NCI-H748 (cell line): ENCODE data around the gene CACNG7.
"Not testable (repeated sequence)": the region's sequence is repeated elsewhere in the genome, so short reads cannot be mapped to it uniquely, and the experiment has no call there.

ENCODE experiments used
- DNase-seq: peaks from one replicate; lab custom pipeline; 2025; ENCODE audit not compliant: unreplicated experiment; lab: John Stamatoyannopoulos, UW

The CACNG7 gene

DNA sequence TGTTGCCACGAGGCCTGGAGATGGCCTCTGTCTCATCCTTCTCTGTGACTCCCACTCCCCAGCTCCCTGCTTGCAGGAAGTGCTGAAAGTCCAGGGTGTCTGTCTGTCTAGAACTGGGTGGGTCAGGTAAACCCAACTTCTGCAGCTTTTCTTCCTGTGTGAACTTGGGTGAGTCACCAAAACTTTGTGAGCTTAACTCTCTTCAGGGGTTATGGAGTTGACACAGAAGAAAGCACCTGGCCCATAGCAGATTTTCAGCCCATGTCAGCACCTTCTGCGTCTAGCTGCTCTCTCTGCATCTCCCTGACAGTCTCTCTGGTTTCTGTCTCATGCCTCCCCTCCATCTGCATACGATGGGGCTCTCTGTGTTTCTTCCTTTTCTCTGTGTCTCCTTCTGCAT, 4.2 kb upstream of the CACNG7 start:
- DNase-seq: no peak

DNA sequence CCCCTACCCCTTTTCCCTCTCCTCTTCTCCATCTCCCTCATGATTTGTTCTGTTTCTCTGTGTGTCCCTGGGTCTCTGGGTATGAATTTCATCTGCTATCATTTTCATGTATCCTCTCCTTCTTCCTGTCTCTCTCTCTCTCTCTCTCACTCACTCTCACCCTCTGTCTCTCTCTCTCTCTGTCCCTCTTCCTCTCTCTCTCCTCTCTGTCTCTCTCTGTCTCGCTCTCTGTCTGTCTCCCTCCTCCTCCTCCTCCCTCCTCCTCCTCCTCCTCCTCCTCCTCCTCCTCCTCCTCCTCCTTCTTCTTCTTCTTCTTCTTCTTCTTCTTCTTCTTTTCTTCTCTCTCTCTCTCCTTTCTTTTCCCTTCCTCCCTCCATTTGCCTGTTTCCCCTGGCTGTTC, 3.3 kb upstream of the CACNG7 start:
- DNase-seq: no peak

DNA sequence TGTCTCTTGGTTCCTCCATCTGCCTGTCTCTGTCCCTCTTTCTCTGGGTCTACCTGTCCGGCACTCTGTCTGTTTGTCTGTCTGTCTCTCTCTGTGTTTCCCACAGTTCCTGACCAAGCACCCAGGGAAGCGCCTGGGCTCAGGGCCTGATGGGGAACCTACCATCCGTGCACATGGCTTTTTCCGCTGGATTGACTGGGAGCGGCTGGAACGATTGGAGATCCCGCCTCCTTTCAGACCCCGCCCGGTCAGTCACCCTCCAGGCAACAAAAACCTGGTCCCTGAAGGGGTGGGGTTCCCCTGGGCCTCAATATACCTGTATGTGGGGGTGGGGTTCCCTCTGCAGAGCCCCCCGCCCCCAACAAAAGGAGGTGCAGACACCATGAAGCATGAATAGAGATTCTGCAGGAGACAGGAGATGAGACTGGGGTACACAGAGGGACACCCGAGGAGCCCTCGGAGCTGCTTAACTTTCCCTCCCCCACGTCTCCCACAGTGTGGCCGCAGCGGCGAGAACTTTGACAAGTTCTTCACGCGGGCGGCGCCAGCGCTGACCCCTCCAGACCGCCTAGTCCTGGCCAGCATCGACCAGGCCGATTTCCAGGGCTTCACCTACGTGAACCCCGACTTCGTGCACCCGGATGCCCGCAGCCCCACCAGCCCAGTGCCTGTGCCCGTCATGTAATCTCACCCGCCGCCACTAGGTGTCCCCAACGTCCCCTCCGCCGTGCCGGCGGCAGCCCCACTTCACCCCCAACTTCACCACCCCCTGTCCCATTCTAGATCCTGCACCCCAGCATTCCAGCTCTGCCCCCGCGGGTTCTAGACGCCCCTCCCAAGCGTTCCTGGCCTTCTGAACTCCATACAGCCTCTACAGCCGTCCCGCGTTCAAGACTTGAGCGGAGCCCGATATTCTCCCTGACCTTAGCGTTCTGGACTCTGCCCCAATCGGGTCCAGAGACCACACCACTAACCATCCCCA, 2.6 kb upstream of the CACNG7 start:
- DNase-seq: no peak

DNA sequence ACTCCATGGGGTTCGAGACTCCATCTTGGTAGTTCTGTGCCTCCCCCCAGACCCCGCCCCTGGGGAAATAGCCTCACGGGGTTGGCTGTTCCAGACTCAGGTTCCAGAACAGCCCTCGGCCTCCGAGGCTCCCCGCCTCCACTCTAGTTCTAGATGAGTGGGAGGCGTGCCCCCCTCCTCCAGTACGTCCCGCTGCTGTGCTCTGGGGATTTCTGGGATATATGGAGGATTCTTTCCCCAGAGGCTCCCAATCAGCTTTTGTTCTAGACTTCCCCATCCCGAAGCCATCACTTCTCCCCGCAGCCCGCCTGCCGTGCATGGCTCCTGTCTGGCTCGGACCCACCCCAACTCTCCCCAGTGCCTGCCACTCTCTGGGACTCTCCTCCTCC, 1.9 kb upstream of the CACNG7 start:
- DNase-seq: no peak

DNA sequence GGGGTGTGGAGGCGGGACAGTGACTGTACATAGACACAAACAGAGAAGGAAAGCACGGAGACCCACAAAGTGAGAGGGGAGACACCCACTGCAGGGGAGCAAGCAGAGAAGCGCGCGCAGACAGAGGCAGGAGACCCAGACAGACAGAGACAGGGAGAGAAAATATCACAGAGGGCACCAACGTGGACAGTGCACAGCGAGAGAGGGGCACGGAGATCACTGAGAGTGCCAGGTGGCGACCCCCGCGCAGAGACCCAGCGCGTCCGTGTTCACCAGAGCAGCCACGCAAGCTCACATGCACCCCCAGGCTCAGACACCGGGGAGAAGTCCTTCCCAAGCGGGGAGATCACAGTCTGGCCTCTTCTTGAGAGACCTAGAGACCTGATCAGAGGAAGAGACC, 1.4 kb upstream of the CACNG7 start:
- DNase-seq: no peak

DNA sequence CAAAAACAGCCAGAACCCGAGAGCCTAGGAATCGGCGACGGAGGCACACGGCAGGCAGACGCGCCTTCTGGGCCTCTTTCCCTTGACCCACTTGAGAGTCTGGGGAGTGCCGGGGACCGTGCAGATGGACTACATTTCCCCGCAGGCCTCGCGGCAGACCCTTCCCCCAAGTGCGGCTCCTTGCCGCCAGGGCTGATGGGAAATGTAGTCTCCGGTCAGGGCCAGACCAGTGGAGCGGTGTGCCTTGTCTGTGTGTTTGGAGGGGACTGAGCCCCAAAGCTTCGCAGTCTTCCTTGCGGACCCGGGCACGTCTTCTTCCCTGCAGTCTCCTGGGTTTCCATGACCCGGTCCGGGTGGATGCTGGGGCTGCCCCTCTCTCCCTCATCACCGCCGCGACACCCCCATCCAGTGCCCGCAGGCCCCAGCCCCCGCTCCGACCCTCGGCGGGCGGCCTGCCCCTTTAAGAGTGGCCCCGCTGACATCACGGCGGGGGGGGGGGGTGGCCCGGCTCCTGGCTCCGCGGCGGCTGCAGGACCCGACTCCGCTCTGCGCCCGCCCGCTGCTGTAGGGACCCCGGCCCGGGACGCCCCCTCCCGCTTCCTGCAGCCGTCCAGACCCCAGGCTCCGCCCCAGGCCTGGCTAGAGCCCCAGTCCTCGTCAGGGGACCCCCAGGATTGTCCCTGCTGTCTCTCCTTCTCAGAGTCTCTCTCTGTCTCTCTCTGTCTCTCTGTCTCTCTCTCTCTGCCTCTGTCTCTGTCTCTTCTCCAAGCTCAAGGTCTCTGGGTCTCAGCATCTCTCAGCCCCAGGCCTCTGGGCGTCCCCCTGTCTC, 758 bp upstream of the CACNG7 start:
- peak; percentile 74 for DNase-seq

DNA sequence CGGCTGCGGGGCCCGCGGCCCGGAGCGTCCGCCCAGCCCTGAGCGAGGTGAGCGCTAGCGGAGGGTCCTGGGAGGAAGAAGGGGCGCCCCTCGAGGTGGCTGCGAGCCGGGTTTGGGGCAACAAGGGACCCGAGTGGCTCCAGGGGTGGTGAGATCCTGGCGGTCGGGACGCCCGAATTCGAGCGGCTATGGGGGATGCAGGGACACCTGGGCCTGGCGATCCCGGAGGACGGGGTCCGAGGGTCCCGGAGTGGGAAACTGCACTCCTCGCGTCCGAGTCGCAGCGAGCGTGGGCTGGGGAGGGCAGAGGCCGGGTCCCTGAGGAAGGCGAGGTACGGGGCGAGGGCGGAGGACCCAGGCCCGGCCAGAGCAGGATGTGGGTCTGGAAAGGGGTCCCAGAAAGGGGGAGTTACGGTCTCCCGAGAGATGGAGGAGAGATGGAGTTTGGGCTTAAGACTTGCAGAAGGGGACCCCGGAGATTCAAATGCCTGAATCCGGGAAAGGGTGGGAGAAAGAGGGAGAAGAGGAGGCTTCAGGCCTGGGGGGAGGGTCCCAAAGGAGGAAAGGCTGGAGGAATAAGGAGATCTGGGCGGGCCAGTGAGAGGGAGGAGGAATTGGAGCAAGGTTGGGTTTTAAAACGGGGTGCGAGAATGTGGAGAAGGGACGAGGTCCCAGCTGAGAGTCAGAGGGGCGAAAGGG, 542 bp downstream of the CACNG7 start:
- DNase-seq: no peak

DNA sequence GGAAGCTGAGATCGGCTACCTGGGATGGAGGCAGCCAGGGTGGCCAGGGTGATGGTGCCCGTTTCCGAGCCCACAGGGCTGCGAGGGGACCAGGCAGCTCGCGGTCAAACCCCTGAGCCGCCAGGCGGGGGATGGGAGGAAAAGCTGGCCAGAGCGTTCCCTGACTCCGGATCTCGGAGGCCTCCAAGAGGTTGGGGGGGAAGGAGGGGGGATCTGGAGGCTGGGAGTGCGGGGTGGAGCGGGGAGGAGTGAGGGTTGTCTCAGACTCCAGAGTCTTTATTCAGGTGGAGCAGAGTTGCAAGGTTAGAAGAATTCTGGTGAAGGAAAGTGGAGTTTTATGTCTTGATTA, 1.1 kb downstream of the CACNG7 start:
- peak; percentile 15 for DNase-seq

DNA sequence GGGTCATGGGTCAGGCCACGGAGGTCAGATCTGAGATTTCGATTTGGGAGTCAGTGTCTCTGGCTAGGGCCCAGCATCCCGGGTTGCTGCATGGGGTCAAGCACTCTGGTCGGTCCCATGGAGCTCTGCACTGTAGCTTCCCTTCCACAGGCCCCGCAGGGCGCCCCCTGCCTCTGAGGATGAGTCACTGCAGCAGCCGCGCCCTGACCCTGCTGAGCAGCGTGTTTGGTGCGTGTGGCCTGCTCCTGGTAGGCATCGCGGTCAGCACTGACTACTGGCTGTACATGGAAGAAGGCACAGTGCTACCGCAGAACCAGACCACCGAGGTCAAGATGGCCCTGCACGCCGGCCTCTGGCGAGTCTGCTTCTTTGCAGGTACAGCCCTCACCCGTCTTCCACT, 3.6 kb downstream of the CACNG7 start:
- DNase-seq: no peak

DNA sequence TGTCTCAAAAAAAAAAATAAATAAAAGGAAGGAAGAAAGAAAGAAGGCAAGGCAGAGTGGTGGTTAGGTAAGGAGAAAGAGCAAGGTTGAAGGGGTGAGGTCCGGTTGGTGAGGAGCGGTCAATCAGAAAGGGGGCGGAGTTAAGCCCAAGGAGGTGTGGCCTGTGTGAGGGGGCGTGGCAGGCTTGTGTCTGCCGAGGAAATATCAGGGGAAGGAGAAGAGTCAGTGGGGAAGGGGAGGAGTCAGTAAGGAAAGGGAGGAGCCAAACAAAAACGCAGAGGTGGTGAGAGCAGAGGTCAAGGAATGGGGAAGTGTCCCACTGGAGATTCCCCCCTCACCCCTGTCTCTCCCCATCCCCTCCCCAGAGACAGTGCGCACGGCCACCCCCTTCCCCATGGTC, 5.9 kb downstream of the CACNG7 start:
- no peak for DNase-seq

DNA sequence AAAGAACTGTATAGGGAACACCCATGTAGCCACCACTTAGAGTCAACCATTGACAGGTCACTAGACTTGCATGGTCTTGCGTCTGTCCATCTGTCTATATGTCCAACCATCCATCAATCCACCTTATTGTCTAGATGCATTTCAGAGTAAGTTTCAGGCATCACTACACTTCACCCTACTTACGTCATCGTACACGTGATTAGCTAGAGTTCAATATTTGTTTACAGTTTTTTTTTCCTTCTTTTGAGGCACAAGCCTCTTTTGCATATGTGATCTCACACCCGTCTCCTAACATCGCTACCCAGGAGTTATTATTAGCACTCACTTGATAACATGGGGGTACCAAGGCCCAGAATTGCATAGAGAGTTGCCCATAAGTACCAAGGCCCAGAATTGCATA, 6.9 kb downstream of the CACNG7 start:
- no peak for DNase-seq

DNA sequence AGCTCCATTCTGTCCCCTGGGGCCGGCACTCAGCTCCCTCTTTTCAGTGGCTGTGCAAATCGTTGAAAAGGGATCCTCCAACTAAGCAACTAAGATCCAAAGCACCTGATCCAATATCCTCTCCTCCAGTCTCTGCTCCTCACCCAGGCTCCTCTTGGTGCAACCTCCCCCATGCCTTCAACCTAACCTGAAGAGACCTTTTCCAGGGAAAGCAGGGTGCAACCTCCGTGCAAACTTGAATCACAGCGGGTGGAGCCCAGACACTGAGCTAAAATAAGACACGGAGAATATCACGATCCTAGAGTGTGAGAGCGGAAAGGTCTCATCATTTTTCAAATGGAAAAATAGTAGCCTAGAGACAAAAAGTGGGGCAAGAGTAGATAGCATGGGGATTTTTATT, 8.3 kb downstream of the CACNG7 start:
- DNase-seq: no peak

DNA sequence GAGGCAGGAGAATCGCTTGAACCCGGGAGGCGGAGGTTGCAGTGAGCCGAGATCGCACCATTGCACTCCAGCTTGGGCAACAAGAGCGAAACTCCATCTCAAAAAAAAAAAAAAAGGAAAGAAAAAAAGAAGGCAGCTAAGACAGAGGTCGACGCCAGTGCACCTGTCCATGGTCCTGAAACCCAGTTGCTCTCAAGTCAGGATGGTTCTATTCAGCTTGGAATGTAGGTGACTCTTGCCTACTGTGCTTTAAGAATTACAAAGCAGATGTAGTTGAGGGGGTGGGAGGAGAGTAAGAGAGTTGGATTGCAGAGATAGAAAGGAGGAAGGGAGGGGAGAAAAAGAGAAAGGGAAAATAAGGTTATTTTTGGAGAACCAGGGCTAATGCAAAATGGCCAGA, 18.7 kb downstream of the CACNG7 start:
- DNase-seq: no peak

DNA sequence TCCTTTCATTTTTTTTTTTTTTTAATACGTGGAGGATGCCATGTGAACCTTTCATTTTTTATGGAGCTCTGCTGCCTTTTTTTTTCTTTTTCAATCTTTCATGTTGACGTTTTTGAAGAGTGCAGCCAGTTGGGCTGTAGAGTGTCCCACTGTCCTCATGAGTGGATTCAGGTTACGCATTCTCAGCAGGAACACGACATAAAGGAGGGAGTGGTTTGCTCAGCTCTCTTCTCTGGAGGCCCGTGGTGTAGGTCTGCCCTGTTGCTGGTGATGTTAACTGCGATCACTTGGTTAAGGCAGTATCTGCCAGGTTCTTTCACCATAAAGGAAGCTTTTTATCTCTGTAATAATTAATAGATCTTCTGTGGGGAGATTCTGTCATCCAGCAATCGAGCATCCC, 27.0 kb downstream of the CACNG7 start:
- peak; percentile 26 for DNase-seq

DNA sequence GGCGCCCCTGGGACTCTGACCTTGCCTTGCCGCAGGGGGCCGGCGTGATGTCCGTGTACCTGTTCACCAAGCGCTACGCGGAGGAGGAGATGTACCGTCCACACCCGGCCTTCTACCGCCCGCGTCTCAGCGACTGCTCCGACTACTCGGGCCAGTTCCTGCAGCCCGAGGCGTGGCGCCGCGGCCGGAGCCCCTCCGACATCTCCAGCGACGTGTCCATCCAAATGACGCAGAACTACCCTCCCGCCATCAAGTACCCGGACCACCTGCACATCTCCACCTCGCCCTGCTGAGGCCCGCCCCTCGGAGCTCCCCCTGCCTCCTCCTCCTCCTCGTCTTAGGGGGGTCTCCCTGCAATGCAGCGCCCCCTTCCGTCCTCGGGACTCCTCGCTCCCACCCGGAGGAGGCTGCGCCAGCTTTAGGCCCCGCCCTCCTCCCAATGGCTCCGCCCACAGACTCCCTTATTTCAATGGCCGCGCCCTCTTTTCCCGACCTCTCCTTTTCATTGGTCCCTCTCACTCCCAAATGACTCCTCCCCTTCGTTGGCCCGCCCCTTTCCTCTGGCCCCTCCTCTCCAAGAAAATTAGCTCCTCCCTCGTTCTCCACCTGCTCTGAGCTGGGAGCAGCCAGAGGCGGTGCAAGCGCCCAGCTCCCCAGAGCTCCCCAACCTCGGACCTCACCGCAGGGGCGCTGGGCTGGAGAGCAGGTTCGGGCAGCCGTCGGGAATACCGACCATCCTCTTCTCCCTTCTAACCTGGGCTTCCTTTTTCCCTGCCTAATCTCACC, 33.1 kb downstream of the CACNG7 start:
- no peak for DNase-seq

DNA sequence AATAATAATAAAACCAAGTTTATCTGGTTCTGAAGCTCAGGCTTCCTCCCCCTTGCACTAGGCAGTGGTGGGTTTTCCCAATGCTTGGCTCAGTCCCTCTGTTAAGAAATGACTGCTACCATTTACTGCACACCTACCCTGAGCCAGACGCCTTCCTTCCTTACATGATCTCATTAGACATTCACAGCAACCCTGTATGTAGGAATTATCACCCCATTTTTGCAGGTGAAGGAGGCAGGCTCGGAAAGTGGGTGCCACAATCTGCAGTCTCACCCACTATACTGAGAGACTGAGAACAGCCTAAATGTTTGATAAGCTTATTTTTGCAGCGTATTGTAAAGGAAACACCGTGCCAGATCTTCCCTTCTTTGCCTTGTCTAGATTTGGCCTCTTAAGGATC, 35.3 kb downstream of the CACNG7 start:
- no peak for DNase-seq

DNA sequence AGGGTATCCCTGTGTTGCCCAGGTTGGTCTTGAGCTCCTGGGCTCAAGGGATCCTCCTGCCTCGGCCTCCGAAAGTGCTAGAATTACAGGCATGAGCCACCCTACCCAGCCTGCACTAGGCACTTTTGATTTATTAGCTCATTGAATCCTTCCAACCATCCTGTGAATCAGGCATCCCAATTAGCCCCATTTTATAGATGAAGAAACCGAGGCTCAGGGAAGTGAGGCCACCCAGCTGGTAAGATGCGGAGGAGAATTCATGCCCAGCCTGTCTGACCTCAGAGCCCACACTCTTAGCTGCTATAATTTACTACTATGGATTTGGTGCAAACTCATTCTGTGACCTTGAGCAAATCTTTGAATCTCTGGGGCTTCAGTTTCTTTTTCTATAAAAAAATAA, 35.9 kb downstream of the CACNG7 start:
- no peak for DNase-seq

DNA sequence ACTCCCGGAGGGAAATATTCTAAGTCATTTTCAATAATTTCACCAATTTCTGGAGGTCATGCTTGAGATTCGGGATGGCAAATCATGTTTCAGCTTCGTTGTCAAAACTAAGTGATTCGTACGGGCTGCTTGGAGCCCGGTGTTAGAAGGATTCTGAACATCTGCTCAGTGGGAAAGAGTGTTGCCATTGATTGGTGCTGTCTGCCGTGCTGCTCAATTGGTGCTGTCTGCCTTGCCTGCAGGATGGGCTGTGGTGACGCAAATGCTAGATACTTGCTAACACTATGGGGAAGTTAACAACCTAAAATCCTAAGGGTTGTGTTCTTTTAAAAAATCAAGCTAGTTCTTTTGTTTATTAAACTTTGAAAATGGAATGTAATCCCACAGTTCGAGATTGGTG, 36.4 kb downstream of the CACNG7 start:
- no peak for DNase-seq

DNA sequence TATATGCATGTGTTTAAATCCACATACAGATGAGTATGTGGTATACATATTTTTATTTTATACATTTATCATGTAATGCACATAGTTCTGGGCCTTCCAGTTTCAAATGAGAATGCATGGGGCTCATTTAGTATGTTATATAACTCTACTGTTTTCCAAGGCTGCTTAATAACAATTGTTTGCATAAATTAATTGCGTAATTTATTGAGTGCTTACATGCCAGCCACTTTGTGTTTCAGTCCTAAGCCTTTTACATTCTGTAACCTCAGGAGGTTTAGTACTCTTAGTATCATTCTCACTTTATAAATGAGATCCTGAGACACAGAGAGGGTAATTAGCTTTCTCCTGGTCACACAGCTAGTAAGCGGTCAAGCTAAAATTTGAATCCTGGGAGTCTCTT, 36.9 kb downstream of the CACNG7 start:
- DNase-seq: no peak

DNA sequence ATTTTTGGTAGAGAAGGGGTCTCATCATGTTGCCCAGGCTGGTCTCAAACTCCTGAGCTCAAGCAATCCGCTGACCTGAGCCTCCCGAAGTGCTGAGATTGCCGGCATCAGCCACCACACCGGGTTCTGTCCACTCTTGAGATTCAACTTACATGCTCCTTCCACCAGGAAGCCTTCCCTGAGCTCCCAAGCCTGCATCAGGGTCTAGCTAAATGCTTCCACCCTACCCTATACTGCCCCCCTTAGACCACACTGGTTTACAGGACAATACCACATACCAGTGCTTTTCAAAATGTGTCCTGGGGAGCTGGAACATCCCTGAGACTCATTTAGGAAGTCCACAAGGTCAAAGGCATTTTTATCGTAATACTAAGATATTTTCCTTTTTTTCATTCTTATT, 38.5 kb downstream of the CACNG7 start:
- DNase-seq: peak; percentile 16

DNA sequence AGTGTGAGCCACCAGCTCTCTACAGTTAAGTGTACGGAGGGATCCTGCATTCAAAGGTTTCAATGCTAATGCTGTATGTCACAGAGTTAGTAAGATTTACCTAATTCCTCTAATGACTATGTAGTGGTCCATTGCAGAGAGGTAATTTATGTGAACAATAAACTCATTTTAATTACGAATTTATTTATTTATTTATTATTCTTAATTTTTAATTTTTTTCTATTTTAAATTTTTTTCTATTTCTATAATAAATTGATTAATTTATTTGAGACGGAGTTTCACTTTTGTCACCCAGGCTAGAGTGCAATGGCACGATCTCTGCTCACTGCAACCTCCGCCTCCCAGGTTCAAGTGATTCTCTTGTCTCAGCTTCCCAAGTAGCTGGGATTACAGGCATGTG, 39.5 kb downstream of the CACNG7 start:
- not testable (repeated sequence) for DNase-seq
